Stomach (tissue), 4 donors: ENCODE data around the gene RIMS3.

Experiments used
- EP300 ChIP-seq: sonication (generic); formaldehyde crosslinking; IDR thresholded peaks from one replicate; pipeline ENCODE4 v1.6.1; 2017; ENCODE audit warnings: antibody characterized with exemption
- POLR2A ChIP-seq, 4 donors: fragments of 450-650 bp; IDR thresholded peaks; one replicate each; pipeline ENCODE4 v1.6.1; 2016; ENCODE audit warnings: antibody characterized with exemption in 4 of 4, control low read depth in 2 of 4, mild to moderate bottlenecking in 1 of 4, moderate library complexity in 1 of 4
- POLR2AphosphoS5 ChIP-seq, 3 donors: sonication (generic); formaldehyde crosslinking; IDR thresholded peaks; one replicate each; pipeline ENCODE4 v1.6.1; 2016; ENCODE audit warnings: antibody characterized with exemption in 3 of 3
- TF ChIP-seq, protein P1 (sequence below), 7 experiments: fragments of 450-650 bp in 4 of 7; fragments of 200-600 bp in 3 of 7; sonication (generic) in 3 of 7; IDR thresholded peaks; one replicate each; pipeline ENCODE4 v1.5.1; 2016 to 2019; ENCODE audit warnings: antibody characterized with exemption in 7 of 7, control low read depth in 2 of 7, mild to moderate bottlenecking in 1 of 7

DNA sequence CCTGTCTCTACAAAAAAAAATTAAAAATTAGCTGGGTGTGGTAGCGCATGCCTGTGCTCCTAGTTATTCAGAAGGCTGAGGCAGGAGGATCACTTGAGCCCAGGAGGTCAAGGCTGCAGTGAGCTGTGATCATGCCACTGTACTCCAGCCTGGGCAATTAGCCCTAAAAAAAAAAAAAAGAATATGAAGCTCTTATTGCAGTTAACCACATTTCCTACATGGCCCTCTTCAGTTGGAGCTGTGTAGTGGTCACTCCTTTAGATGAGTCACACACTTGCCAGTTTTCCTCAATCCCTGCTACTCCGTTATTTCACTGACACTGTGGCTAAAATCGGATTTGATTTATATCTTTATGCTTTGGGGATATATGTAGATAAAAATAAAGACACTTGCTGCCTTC lies 37.8 kb upstream of the RIMS3 start:
- no peak for TF ChIP-seq POLR2A (IDR thresholded peaks at IDR 0.05)
- TF ChIP-seq EP300: no peak
- TF ChIP-seq, protein P1, sequence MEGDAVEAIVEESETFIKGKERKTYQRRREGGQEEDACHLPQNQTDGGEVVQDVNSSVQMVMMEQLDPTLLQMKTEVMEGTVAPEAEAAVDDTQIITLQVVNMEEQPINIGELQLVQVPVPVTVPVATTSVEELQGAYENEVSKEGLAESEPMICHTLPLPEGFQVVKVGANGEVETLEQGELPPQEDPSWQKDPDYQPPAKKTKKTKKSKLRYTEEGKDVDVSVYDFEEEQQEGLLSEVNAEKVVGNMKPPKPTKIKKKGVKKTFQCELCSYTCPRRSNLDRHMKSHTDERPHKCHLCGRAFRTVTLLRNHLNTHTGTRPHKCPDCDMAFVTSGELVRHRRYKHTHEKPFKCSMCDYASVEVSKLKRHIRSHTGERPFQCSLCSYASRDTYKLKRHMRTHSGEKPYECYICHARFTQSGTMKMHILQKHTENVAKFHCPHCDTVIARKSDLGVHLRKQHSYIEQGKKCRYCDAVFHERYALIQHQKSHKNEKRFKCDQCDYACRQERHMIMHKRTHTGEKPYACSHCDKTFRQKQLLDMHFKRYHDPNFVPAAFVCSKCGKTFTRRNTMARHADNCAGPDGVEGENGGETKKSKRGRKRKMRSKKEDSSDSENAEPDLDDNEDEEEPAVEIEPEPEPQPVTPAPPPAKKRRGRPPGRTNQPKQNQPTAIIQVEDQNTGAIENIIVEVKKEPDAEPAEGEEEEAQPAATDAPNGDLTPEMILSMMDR (IDR thresholded peaks at IDR 0.05): no peak
- no peak for TF ChIP-seq POLR2AphosphoS5 (IDR thresholded peaks at IDR 0.05)
